ENCODE measurements around the gene FRY. TPM values are rescaled to one million over a fixed set of nuclear protein-coding genes. Genes with fewer than 3 reads are reported as not detected.

The FRY gene
- total RNA-seq, 2 donors from 2014 or later = 122 to 165 TPM

DNA sequence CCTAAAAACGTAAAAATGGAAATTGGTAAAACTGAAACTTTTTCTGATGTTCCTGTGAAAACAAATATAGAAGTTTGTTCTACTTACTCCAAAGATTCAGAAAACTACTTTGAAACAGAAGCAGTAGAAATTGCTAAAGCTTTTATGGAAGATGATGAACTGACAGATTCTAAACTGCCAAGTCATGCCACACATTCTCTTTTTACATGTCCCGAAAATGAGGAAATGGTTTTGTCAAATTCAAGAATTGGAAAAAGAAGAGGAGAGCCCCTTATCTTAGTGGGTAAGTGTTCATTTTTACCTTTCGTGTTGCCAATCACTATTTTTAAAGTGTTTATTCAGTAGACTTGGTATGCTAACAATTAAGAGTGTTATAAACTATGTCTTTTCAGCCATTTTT, 309.3 kb downstream of the FRY start:
- Histone ChIP-seq H3K9me3 (no peaks in the 10 kb centered on the region), H3K4me1 (ENCODE audit: control insufficient read depth in 1 of 2, low read depth in 2 of 2) (no peaks in the 10 kb centered on the region), H3K27ac (no peak overlapping the region), H3K27me3 (replicated peaks; ENCODE audit: insufficient read depth) (no peaks in the 10 kb centered on the region), H3K4me3 (no peak overlapping the region), H3K36me3 (no peaks in the 10 kb centered on the region)
- ATAC-seq (ENCODE audit: insufficient number of reproducible peaks, low FRiP score, low read depth) (no peak), DNase-seq (ENCODE audit: low spot score) (no peak)
- TF ChIP-seq, protein P1, sequence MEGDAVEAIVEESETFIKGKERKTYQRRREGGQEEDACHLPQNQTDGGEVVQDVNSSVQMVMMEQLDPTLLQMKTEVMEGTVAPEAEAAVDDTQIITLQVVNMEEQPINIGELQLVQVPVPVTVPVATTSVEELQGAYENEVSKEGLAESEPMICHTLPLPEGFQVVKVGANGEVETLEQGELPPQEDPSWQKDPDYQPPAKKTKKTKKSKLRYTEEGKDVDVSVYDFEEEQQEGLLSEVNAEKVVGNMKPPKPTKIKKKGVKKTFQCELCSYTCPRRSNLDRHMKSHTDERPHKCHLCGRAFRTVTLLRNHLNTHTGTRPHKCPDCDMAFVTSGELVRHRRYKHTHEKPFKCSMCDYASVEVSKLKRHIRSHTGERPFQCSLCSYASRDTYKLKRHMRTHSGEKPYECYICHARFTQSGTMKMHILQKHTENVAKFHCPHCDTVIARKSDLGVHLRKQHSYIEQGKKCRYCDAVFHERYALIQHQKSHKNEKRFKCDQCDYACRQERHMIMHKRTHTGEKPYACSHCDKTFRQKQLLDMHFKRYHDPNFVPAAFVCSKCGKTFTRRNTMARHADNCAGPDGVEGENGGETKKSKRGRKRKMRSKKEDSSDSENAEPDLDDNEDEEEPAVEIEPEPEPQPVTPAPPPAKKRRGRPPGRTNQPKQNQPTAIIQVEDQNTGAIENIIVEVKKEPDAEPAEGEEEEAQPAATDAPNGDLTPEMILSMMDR (IDR thresholded peaks at IDR 0.05) = no peak

DNA sequence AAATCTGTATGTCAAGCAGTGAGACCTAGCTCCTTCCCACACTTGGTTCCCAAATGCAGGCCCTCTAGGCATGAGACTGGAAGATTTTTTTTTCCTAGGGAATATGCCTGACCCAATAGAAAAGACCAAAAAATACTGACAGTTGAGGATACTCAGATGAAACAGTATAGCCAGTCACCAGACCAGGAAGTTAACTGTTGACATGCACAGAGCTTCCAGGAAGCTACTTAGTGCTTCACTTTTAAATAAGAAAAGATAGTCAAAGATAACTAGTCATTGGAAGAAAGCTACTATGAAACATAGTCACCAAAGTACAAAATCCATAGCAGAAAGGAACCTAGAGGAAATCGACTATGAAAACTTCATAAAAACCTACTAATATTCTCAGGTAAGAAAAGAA, 316.1 kb downstream of the FRY start:
- Histone ChIP-seq H3K4me1 (ENCODE audit: control insufficient read depth in 1 of 2, low read depth in 2 of 2) (no peaks in the 10 kb centered on the region), H3K9me3 (no peaks in the 10 kb centered on the region), H3K27me3 (replicated peaks; ENCODE audit: insufficient read depth) (no peaks in the 10 kb centered on the region), H3K27ac (no peak overlapping the region), H3K36me3 (no peaks in the 10 kb centered on the region), H3K4me3 (no peak overlapping the region)
- ATAC-seq (ENCODE audit: insufficient number of reproducible peaks, low FRiP score, low read depth) (no peak), DNase-seq (ENCODE audit: low spot score) (no peak)
- TF ChIP-seq, protein P1 (IDR thresholded peaks at IDR 0.05) = no peak
